ENCODE measurements around the gene AXDND1.
"Not testable (repeated sequence)": the region's sequence is repeated elsewhere in the genome, so short reads cannot be mapped to it uniquely, and the experiment has no call there.

Gene AXDND1

GRCh38 chr1:179365342-179366092 lies at the start of gene AXDND1:
TSS of gene AXDND1 (plus strand) at chr1:179365971. CDS start at chr1:179366510, 539 bp downstream.
- DNase-seq (ENCODE audit: low read depth) = peak; percentile 84

GRCh38 chr1:179318491-179318890 lies 47.3 kb upstream of the AXDND1 start:
- no peak for DNase-seq (ENCODE audit: low read depth)

- no peak for DNase-seq (ENCODE audit: low read depth)
Measured at GRCh38 chr1:179321533-179322216, 44.1 kb upstream of the AXDND1 start.

- DNase-seq (ENCODE audit: low read depth) = peak; percentile 95
Measured at GRCh38 chr1:179322557-179322956, 43.2 kb upstream of the AXDND1 start.

GRCh38 chr1:179323436-179323835 lies 42.3 kb upstream of the AXDND1 start:
- DNase-seq (ENCODE audit: low read depth) = peak; percentile 90

GRCh38 chr1:179325836-179326235 lies 39.9 kb upstream of the AXDND1 start:
- DNase-seq (ENCODE audit: low read depth) = no peak

GRCh38 chr1:179326746-179327145 lies 39.0 kb upstream of the AXDND1 start:
- no peak for DNase-seq (ENCODE audit: low read depth)

GRCh38 chr1:179327196-179327595 lies 38.6 kb upstream of the AXDND1 start:
- DNase-seq (ENCODE audit: low read depth) = no peak

GRCh38 chr1:179327679-179328078 lies 38.1 kb upstream of the AXDND1 start:
- peak; percentile 95 for DNase-seq (ENCODE audit: low read depth)

- no peak for DNase-seq (ENCODE audit: low read depth)
Measured at GRCh38 chr1:179329862-179330261, 35.9 kb upstream of the AXDND1 start.

- DNase-seq (ENCODE audit: low read depth) = no peak
Measured at GRCh38 chr1:179334440-179334839, 31.3 kb upstream of the AXDND1 start.

GRCh38 chr1:179337288-179337687 lies 28.5 kb upstream of the AXDND1 start:
- no peak for DNase-seq (ENCODE audit: low read depth)

GRCh38 chr1:179337942-179338560 lies 27.7 kb upstream of the AXDND1 start:
- no peak for DNase-seq (ENCODE audit: low read depth)

GRCh38 chr1:179340918-179341317 lies 24.9 kb upstream of the AXDND1 start:
- no peak for DNase-seq (ENCODE audit: low read depth)

GRCh38 chr1:179341943-179342547 lies 23.7 kb upstream of the AXDND1 start:
- no peak for DNase-seq (ENCODE audit: low read depth)

- no peak for DNase-seq (ENCODE audit: low read depth)
Measured at GRCh38 chr1:179342740-179343404, 22.9 kb upstream of the AXDND1 start.

- DNase-seq (ENCODE audit: low read depth) = peak; percentile 50
Measured at GRCh38 chr1:179351281-179351680, 14.5 kb upstream of the AXDND1 start.

- DNase-seq (ENCODE audit: low read depth) = no peak
Measured at GRCh38 chr1:179352236-179352635, 13.5 kb upstream of the AXDND1 start.

- DNase-seq (ENCODE audit: low read depth) = peak; percentile 87
Measured at GRCh38 chr1:179353546-179353945, 12.2 kb upstream of the AXDND1 start.

GRCh38 chr1:179361631-179362030 lies 4.1 kb upstream of the AXDND1 start:
- DNase-seq (ENCODE audit: low read depth) = not testable (repeated sequence)

- DNase-seq (ENCODE audit: low read depth) = no peak
Measured at GRCh38 chr1:179366093-179366800, 476 bp downstream of the AXDND1 start.
